ENCODE results near the gene PRKD2. TPM values are rescaled to one million over a fixed set of nuclear protein-coding genes. Genes with fewer than 3 reads are reported as not detected.
"Not testable (repeated sequence)": the region's sequence is repeated elsewhere in the genome, so short reads cannot be mapped to it uniquely, and the experiment has no call there.

Gene PRKD2
- 50.4 TPM for total RNA-seq

DNA sequence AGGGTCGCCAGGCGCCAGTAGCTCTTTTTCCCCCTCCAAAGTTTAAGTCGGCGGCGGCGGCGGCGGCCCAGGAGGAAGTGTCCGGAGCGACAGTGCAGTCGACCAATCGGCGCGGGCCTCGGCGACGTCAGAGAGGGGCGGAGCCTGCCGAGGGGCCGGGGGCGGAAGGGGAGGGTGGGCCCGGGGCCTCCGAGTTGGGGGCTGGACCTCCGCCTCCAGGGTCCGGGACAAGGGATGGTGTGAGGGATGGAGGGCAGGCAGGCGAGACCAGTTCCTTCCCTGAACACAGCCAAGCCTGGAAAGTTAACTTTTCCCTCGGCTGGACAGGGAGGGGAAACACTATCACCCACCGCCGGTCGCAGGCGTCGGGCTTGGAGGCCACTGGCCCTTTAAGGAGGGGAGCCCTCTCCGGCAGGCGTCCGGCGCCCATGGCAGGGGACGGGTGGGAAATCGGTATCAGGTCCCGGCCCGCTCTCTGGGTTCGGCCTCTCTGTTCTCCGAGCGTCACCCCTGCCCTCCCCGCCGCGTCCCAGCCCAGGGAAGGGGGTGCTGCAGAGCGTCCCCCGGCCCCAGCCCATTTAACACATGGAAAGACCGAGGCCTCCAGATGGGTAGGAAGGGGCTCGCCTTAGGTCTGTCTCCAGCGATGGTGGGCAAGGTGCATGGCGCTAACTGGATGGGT, at the start of gene PRKD2:
PRKD2 (minus strand) TSS at position 81 of the 682 bp plus-strand sequence. CDS start 744 bp downstream, outside the sequence.
- peak; percentile 48 to 85 (median 80) for DNase-seq (ENCODE audit: low read depth in 2 of 3, low spot score in 2 of 3)

DNA sequence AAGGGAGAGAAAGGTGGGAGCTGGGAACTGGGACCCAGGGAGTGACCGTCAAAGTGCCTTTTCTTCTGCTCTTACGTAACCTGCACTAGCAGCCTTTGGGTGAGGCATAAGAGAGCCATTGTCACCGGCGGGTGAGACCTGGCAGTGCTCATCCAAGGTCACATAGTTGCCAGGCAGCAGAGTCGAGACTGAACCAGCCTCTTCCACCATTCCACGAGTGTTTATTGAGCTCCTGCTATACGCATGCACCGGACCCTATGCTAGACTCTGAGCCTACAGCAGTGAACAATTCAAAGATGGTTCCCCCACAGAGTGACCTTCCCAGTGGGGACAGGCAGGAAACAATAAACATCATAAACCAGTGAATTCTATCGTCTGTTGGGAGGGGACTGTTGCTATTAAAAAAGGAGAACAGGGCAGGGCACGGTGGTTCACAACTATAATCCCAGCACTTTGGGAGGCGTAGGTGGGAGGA, 47.9 kb upstream of the PRKD2 start:
- no peak for DNase-seq (ENCODE audit: low read depth in 2 of 3, low spot score in 2 of 3)

DNA sequence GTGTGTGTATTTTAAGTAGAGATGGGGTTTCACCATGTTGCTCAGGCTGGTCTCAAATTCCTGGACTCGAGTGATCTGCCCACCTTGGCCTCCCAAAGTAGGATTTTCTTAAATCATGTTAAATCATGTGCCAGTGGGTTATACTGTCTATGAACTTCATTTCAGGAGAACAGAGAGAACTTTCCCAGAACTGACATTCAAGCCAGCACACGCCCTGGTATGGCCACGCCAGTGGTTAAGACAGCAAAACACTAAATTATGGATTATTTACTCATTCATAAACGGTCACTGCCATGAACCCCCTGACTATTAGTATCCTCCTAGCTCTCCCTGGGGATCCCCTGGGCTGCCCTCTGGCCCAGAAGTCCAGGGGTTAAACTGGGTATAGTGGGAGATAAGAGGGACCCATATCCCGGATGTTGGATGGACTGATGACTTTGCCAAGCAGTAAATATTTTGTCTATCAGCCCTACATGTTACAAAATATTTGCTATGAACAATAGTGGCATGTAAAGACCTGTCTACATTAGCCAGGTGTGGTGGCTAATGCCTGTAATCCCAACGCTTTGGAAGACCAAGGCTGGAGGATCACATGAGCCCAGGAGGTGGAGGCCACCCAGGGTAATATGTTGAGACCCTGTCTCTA, 45.5 kb upstream of the PRKD2 start:
- no peak for DNase-seq (ENCODE audit: low read depth in 2 of 3, low spot score in 2 of 3)

DNA sequence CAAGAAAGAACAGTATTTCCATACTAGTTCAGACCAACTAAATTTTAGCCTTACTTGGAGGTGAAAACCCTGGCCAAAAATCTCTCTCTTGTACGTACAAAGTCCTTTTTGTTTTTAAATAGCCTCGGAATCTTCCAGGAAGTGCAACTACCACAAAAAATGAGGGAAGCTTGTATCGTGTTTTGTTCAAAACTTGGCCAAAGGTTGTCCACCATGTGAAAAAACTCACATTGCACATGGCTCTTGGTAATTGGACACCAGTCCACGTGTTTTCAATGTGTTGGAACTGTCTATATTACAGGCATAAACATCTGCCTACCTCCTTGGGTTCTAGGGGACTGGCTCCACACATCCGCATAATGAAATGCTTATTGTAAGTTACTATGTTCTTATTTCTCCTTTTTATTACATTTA, 44.5 kb upstream of the PRKD2 start:
- DNase-seq (ENCODE audit: low read depth in 2 of 3, low spot score in 2 of 3) = no peak

DNA sequence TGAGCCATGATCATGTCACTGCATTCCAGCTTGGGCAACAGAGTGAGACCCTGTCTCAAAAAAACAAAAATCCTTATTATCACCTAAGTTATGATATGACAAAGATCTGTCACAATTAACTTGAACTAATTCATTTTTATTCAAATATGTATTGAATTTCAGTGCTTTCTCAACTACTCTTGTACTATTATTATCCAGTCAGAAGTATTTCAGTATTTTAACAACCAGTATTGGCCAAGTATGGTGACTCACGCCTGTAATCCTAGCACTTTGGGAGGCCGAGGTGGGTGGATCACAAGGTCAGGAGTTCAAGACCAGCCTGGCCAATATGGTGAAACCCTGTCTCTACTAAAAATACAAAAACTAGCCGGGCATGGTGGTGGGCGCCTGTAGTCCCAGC, 44.0 kb upstream of the PRKD2 start:
- DNase-seq (ENCODE audit: low read depth in 2 of 3, low spot score in 2 of 3) = not testable (repeated sequence)

DNA sequence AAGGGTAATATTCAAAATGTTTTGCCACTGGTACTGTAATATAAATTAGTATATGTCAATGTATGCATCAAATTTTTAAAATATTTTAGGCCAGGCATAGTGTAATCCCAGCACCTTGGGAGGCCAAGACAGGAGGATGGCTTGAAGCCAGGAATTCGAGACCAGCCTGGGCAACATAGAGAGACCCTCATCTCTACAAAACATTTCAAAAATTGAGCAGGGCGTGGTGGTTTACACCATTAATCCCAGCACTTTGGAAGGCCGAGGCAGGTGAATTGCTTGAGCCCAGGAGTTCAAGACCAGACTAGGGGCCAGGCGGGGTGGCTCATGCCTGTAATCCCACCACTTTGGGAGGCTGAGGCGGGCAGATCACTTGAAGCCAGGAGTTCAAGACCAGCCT, 43.4 kb upstream of the PRKD2 start:
- DNase-seq (ENCODE audit: low read depth in 2 of 3, low spot score in 2 of 3) = no peak

DNA sequence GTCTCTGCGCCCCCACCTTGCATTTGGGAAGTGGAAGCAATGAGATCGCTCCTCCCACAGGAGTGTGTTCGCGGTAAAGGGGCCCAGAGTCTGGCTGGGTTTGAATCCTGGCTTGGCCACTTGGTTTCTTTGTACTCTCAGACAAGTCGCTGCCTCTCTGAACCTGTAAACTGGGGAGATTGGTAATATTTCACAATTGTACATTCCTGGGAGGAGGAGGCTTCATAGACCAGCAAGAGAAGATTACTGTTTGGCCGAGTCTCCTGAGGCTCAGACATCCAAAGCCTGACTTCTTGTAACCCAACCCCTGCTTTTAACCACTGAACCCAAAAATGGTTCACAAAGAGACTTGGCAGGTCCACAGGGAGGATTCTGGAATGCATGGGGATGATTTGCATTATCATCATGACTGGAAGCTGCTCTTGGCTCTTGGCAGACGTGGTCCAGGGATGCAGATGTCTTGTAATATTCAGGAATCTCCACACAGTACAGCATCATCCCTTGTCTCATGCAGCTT, 43.0 kb upstream of the PRKD2 start:
- DNase-seq (ENCODE audit: low read depth in 2 of 3, low spot score in 2 of 3) = no peak

DNA sequence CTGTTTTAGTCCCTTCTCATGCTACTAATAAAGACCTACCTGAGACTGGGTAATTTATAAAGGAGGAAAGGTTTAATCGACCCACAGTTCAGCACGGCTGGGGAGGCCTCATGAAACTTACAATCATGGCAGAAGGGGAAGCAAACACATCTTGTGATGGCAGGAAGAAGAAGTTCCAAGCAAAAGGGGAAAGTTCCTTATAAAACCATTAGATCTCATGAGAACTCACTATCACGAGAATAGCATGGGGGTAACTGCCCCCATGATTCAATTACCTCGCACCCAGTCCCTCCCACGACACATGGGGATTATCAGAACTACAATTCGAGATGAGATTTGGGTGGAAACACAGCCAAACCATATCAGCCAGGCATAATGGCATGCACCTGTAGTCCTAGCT, 42.3 kb upstream of the PRKD2 start:
- DNase-seq (ENCODE audit: low read depth in 2 of 3, low spot score in 2 of 3) = no peak

DNA sequence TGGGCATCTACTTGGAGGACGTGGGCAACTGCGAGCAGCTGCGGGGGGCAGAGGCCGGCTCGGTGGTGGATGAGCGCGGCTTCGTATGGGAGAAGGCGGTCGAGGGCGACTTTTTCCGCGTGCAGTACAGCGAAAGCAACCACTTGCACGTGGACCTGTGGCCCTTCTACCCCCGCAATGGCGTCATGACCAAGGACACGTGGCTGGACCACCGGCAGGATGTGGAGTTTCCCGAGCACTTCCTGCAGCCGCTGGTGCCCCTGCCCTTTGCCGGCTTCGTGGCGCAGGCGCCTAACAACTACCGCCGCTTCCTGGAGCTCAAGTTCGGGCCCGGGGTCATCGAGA, 39.6 kb upstream of the PRKD2 start:
- peak in 1 of 3 donors; percentile 22 for DNase-seq (ENCODE audit: low read depth in 2 of 3, low spot score in 2 of 3)

DNA sequence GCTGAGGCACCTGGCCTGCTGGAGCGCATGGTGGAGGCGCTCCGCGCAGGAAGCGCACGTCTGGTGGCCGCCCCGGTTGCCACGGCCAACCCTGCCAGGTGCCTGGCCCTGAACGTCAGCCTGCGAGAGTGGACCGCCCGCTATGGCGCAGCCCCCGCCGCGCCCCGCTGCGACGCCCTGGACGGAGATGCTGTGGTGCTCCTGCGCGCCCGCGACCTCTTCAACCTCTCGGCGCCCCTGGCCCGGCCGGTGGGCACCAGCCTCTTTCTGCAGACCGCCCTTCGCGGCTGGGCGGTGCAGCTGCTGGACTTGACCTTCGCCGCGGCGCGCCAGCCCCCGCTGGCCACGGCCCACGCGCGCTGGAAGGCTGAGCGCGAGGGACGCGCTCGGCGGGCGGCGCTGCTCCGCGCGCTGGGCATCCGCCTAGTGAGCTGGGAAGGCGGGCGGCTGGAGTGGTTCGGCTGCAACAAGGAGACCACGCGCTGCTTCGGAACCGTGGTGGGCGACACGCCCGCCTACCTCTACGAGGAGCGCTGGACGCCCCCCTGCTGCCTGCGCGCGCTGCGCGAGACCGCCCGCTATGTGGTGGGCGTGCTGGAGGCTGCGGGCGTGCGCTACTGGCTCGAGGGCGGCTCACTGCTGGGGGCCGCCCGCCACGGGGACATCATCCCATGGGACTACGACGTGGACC, 39.1 kb upstream of the PRKD2 start:
- no peak for DNase-seq (ENCODE audit: low read depth in 2 of 3, low spot score in 2 of 3)

DNA sequence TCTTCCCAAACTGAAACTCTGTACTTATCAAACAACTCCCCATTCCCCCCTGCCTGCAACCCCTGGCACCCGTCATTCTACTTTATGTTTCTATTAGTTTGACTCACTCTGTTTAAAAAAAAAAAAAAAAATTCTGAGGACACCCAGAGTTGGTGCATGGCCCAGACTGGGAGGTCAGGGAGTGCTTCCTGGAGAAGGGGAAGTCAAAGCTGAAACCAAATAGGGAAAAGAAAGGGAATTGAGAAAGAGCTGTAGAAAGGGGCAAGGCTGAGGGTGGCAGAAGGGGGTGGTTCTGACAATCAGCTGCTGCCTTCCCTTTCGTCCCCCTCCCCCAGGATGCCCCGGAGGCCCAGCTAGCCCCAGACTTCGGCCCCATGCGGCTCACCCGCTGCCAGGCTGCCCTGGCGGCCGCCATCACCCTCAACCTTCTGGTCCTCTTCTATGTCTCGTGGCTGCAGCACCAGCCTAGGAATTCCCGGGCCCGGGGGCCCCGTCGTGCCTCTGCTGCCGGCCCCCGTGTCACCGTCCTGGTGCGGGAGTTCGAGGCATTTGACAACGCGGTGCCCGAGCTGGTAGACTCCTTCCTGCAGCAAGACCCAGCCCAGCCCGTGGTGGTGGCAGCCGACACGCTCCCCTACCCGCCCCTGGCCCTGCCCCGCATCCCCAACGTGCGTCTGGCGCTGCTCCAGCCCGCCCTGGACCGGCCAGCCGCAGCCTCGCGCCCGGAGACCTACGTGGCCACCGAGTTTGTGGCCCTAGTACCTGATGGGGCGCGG, 38.4 kb upstream of the PRKD2 start:
- no peak for DNase-seq (ENCODE audit: low read depth in 2 of 3, low spot score in 2 of 3)

DNA sequence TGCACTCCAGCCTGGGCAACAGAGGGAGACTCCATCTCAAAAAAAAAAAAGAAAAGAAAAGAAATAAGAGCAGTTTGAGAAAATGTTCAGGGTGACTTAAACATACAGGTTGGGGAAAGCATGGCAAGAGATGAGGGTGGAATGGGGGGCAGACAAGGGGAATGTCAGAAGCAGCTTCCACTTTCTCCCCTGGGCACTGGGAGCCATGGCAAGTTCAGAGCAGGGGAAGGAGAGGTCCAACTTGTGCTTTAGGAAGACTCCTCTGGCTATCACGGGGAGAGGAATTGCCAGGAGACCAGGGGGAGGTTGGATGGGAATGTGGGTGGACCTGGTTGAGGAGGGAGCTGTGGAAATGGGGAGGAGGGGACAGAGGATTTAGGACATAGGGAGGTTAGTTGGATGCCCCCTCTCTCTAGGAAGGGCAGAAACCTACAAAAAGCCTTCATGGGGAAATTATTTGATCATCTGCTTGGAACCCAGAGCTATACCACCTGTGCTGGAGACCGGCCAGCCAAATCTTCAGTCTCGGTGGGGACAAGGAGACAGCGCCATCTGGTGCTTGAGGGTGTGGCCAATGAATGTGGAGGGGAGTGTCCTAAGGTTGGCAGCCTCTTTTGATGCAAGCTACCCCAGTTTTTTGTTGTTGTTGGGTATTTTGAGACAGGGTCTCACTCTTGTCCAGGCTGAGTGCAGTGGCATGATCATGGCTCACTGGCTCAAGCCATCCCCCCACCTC, 36.7 kb upstream of the PRKD2 start:
- DNase-seq (ENCODE audit: low read depth in 2 of 3, low spot score in 2 of 3) = peak; percentile 40 to 80 (median 67)

DNA sequence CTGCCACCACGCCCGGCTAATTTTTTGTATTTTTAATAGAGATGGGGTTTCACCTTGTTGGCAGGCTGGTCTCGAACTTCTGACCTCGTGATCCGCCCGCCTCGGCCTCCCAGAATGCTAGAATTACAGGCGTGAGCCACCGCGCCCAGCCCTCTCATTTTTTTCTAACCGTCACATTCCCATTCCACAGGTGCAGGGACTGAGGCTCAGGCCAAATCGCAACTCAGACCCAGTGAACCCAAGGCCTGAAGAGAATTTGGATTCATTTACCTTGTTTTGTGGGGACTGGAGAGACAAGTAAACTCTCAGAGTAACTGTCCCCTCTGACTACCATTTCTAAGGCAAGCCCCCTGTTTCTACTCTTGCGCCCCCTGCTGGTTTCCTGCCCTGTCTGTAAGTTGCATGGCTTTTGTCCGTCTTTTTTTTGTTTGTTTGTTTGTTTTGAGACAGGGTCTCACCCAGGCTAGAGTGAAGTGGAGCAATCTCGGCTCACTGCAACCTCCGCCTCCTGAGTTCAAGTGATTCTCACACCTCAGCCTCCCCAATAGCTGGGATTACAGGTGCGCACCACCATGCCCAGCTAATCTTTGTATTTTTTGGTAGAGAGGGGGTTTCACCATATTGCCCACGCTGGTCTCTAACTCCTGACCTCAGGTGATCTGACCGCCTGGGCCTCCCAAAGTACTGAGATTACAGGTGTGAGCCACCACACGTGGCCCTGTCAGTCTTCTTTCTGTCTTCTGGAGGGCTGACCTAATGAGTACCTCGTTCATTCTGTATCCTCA, 31.6 kb upstream of the PRKD2 start:
- DNase-seq (ENCODE audit: low read depth in 2 of 3, low spot score in 2 of 3) = peak in 2 of 3 donors; percentile 70 to 84

DNA sequence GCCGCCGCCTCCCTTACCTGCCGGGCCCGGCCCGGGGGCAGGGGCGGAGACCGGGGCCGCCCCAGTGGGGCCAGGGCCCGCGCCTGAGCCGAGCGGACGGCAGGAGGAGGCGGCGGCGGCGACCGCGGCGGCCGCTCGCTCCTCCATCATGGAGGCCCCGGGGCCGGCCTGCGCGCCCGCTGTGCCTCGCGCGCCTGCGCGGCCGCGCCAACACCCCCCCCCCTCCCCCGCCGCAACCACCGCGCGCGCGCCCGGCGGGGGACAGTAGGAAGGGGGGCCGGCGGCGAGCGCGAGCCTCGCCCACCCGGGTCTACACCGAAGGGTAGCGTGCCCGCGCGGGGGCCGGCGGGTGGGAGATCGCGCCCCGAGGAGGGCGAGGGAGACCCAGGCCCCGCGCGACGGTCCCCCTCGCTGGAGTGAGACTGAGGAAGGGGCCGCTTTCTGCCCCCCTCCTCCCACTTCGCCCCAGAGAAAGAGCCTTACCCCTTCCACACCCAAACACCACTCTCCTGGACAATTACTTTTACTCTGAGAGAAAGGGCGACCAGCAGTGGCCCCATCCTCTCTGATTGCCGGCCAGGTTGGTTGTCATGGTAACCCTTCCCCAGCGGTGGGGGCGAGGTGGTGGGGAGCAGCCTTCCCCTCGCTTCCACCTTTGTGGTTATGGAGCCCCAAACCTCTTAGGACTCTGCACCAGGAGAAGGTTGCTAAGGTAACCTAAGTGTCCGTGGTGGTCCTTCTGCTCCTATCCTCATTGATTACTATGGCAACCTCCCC, 29.6 kb upstream of the PRKD2 start, which contains the start of gene STRN4:
STRN4 (minus strand) TSS at position 170 of the 777 bp plus-strand sequence; CDS start at position 150, 20 bp downstream.
- DNase-seq (ENCODE audit: low read depth in 2 of 3, low spot score in 2 of 3) = peak; percentile 46 to 71 (median 64)

DNA sequence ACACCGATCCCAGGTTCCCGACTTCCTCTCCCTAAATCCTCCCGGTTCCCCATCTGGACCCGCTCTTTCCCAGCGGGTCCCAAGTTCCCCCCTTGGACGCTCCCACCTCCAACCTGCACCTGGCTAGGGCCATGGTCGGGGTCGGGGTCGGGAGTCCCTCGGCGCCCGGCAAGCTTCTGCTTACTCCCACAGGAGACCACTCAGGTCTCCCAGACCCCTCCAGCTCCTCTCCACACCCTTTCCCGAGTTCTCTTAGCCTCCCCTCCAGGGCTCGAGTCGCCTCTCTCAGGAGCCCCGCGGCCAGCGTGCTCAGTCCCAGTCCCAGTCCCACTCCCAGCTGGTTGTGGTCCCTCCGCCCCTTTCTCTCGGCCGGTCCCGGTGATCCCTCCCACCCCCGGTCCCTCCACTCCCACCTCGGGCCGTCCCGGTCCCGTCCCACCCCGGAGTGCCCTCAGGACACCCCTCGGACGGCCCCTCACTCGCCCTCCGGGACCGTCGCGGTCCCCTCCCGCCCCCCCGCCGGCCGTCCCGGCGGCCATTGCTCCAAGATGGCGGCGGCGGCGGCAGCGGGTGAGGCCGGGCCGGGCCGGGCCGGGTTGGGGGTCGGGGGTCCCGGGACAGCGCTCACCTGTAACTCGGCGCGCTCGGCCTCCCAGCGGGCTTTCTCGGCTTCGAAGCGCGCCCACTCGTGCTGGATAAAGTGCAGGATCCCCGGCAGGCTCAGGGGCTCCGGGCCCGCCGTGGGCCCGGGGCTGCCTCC, 28.8 kb upstream of the PRKD2 start, which contains the start of gene FKRP:
FKRP (plus strand) TSS at position 537 of the 760 bp plus-strand sequence. CDS start 9,394 bp downstream, outside the sequence.
- DNase-seq (ENCODE audit: low read depth in 2 of 3, low spot score in 2 of 3) = no peak

DNA sequence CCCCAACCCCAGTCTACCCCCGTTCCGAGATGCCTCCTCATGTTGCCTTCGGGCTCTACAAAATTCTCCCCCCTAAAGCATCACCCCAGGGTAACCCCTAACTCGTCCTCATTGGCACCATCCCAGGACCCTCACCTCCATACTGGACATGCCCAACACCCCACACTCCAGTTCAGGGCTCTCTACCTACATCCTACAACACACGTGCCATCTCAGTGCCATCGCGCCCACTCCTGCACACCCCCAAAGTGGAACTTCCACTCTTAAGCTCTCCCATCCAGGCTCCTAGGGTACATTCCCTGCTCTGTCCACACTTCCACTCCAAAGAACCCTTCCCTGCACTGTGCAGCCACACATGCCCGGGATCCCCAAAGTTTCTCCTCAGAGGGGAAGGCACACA, 28.1 kb upstream of the PRKD2 start:
- no peak for DNase-seq (ENCODE audit: low read depth in 2 of 3, low spot score in 2 of 3)

DNA sequence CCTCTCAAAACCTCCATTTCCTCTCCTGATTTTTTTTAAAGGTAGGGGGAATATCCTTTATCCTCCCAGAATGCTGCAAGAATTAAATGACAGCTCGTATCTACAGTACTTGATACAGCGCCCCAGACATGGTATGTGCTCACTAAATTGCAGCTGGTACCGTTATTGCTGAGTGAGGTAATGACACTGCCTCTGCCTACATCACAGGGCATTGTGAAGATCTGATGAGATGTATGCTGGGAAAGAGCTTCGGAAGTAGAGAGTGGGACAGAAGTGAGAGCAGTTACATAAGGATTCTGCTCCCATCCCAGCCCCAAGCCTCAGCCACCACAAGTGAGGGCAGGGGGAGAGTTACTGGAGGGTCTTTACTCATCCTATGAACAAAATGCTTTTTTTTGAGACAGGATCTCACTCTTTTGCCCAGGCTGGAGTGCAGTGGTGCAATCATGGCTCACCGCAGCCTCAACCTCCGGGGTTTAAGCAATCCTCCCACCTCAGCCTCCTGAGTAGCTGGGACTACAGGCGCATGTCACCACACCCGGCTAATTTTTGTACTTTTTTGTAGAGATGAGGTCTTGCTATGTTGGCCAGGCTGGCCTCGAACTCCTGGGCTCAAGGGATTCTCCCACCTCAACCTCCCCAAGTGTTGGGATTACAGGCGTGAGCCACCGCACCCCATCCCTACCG, 27.2 kb upstream of the PRKD2 start:
- DNase-seq (ENCODE audit: low read depth in 2 of 3, low spot score in 2 of 3) = no peak
